ENCODE measurements around the gene RFX3.

Gene RFX3

GRCh38 chr9:3250741-3251140 is 275.1 kb downstream of the RFX3 start:
- no peak for DNase-seq (ENCODE audit: low read depth, low spot score)
- no peak overlapping the region for H3K4me3 ChIP-seq (ENCODE audit: low read depth, low read length)
- POLR2A ChIA-PET, result no interaction called here
- TF ChIP-seq CTCF (IDR thresholded peaks at IDR 0.05; ENCODE audit: insufficient read depth, low read length, missing control alignments), result no peak
- CTCF ChIA-PET, result interaction anchor here (1.2 kb wide), 1 partner anchor 12 kb away, joined by 3 read pairs; no protein-coding TSS in a partner anchor

- no peak for TF ChIP-seq CTCF (IDR thresholded peaks at IDR 0.05; ENCODE audit: insufficient read depth, low read length, missing control alignments)
- ChIA-PET POLR2A (no interaction called here), CTCF (interaction anchor here (1.4 kb wide), 1 partner anchor 194 kb away, joined by 5 read pairs; no protein-coding TSS in a partner anchor)
- no peak for DNase-seq (ENCODE audit: low read depth, low spot score)
- no peak overlapping the region for H3K4me3 ChIP-seq (ENCODE audit: low read depth, low read length)
These were observed 278.6 kb downstream of the RFX3 start for GRCh38 chr9:3247211-3247610.

GRCh38 chr9:3246241-3246640 is 279.6 kb downstream of the RFX3 start:
- POLR2A ChIA-PET, result no interaction called here
- DNase-seq (ENCODE audit: low read depth, low spot score), result no peak
- H3K4me3 ChIP-seq (ENCODE audit: low read depth, low read length), result no peak overlapping the region
- TF ChIP-seq CTCF (IDR thresholded peaks at IDR 0.05; ENCODE audit: insufficient read depth, low read length, missing control alignments), result no peak
- CTCF ChIA-PET, result interaction anchor here (1.4 kb wide), 1 partner anchor 195 kb away, joined by 5 read pairs; no protein-coding TSS in a partner anchor

- no peak for DNase-seq (ENCODE audit: low read depth, low spot score)
- CTCF ChIA-PET, result interaction anchor here (8.3 kb wide), 1 partner anchor 197 kb away, joined by 164 read pairs; no protein-coding TSS in a partner anchor
- no peak for TF ChIP-seq CTCF (IDR thresholded peaks at IDR 0.05; ENCODE audit: insufficient read depth, low read length, missing control alignments)
- POLR2A ChIA-PET, result no interaction called here
- H3K4me3 ChIP-seq (ENCODE audit: low read depth, low read length), result no peak overlapping the region
These were observed 280.7 kb downstream of the RFX3 start for GRCh38 chr9:3244963-3245653.

- TF ChIP-seq CTCF (IDR thresholded peaks at IDR 0.05; ENCODE audit: insufficient read depth, low read length, missing control alignments), result no peak
- ChIA-PET POLR2A (no interaction called here), CTCF (interaction anchor here (8.3 kb wide), 1 partner anchor 198 kb away, joined by 164 read pairs; no protein-coding TSS in a partner anchor)
- no peak overlapping the region for H3K4me3 ChIP-seq (ENCODE audit: low read depth, low read length)
- no peak for DNase-seq (ENCODE audit: low read depth, low spot score)
These were observed 282.1 kb downstream of the RFX3 start for GRCh38 chr9:3243683-3244082.

GRCh38 chr9:3241290-3241689 is 284.5 kb downstream of the RFX3 start:
- no peak for DNase-seq (ENCODE audit: low read depth, low spot score)
- ChIA-PET CTCF (interaction anchor here (0.5 to 8.3 kb wide), 27 partner anchors 8 to 1125 kb away, joined by 3 to 164 read pairs (median 4); no protein-coding TSS in a partner anchor), POLR2A (interaction anchor here (0.7 kb wide), 1 partner anchor 1249 kb away, joined by 3 read pairs; the partner anchor contains the start of gene SLC1A1)
- H3K4me3 ChIP-seq (ENCODE audit: low read depth, low read length), result no peak overlapping the region
- no peak for TF ChIP-seq CTCF (IDR thresholded peaks at IDR 0.05; ENCODE audit: insufficient read depth, low read length, missing control alignments)
